SU-DHL-6 (cell line): Measurements from ENCODE around the gene SUGCT.

Experiments used
- H2AFZ ChIP-seq: fragments of 200-600 bp; sonication (generic); 2 replicates; pipeline ENCODE4 v1.6.1; 2014; ENCODE audit warnings: low read depth, mild to moderate bottlenecking, moderate library complexity, mixed read lengths, antibody characterized with exemption, low read length; ENCODE audit not compliant: severe bottlenecking
- H3F3A ChIP-seq: fragments of 200-600 bp; shearing (Covaris generic); 2 replicates; pipeline ENCODE4 v1.6.0; 2016; ENCODE audit warnings: antibody characterized with exemption, mild to moderate bottlenecking; ENCODE audit not compliant: insufficient read depth
- H3K27ac ChIP-seq: fragments of 200-600 bp; sonication (generic); 2 replicates; pipeline ENCODE4 v1.5.1; 2016; ENCODE audit warnings: low read depth, mild to moderate bottlenecking, low read length, moderate library complexity, mixed read lengths
- H3K27me3 ChIP-seq: fragments of 200-600 bp; sonication (generic), shearing (Covaris generic); 2 replicates; pipeline ENCODE4 v1.6.0; 2014; ENCODE audit warnings: mild to moderate bottlenecking, low read length
- H3K36me3 ChIP-seq: fragments of 200-600 bp; sonication (generic); 2 replicates; pipeline ENCODE4 v1.6.1; 2014; ENCODE audit warnings: mild to moderate bottlenecking, low read length, mixed read lengths
- H3K4me2 ChIP-seq: fragments of 300-600, 200-600 bp; shearing (Covaris generic), sonication (generic); 2 replicates; pipeline ENCODE4 v1.6.0; 2014; ENCODE audit warnings: low read length, low read depth, mild to moderate bottlenecking; ENCODE audit not compliant: poor library complexity, severe bottlenecking
- H3K4me3 ChIP-seq: fragments of 200-600 bp; sonication (generic); 2 replicates; pipeline ENCODE4 v1.5.1; 2014; ENCODE audit warnings: antibody characterized with exemption, low read length, mild to moderate bottlenecking, mixed read lengths; ENCODE audit not compliant: insufficient read depth, poor library complexity, severe bottlenecking
- H3K79me2 ChIP-seq: fragments of 200-600 bp; sonication (generic); 2 replicates; pipeline ENCODE4 v1.6.1; 2014; ENCODE audit warnings: mild to moderate bottlenecking, low read length, moderate library complexity; ENCODE audit not compliant: insufficient read depth
- H3K9ac ChIP-seq: fragments of 200-600 bp; sonication (generic); 2 replicates; pipeline ENCODE4 v1.7.0; 2014; ENCODE audit warnings: mild to moderate bottlenecking, low read length
- H3K9me2 ChIP-seq: fragments of 200-600 bp; sonication (generic); replicated peaks from 2 replicates; pipeline ENCODE4 v1.6.1; 2014; ENCODE audit warnings: low read length; ENCODE audit not compliant: insufficient read depth
- H3K9me3 ChIP-seq: fragments of 200-600 bp; sonication (generic); 2 replicates; pipeline ENCODE4 v1.6.1; 2014; ENCODE audit warnings: low read length, mixed read lengths; ENCODE audit not compliant: insufficient read depth
- H4K20me1 ChIP-seq: fragments of 200-600 bp; sonication (generic); 2 replicates; pipeline ENCODE4 v1.6.1; 2014; ENCODE audit warnings: low read depth, mild to moderate bottlenecking, antibody characterized with exemption, low read length, moderate library complexity, mixed read lengths
- EZH2phosphoT487 ChIP-seq: fragments of 200-600 bp; sonication (generic), shearing (Covaris generic); conservative IDR thresholded peaks from 2 replicates; pipeline ENCODE4 v1.6.1; 2018; ENCODE audit warnings: mild to moderate bottlenecking, antibody characterized with exemption, low read length, moderate library complexity, mixed read lengths
- TF ChIP-seq, protein P1 (sequence below): fragments of 200-600 bp; sonication (generic); IDR thresholded peaks from one replicate; pipeline ENCODE4 v1.5.1; 2017; ENCODE audit warnings: antibody characterized with exemption, mild to moderate bottlenecking, low read length, moderate library complexity; ENCODE audit not compliant: insufficient read depth, poor library complexity, severe bottlenecking

The SUGCT gene

GRCh38 chr7:40305229-40305628, 170.4 kb downstream of the SUGCT start:
- Histone ChIP-seq H3K4me2 (no peak overlapping the region), H3F3A (no peaks in the 10 kb centered on the region), H4K20me1 (no peaks in the 10 kb centered on the region), H3K27ac (no peak overlapping the region), H3K36me3 (no peaks in the 10 kb centered on the region), H3K9me3 (no peaks in the 10 kb centered on the region), H3K4me3 (no peak overlapping the region), H2AFZ (no peak overlapping the region), H3K9me2 (no peaks in the 10 kb centered on the region), H3K9ac (no peak overlapping the region), H3K79me2 (no peaks in the 10 kb centered on the region), H3K27me3 (no peaks in the 10 kb centered on the region)
- no peak for TF ChIP-seq EZH2phosphoT487
- TF ChIP-seq, protein P1, sequence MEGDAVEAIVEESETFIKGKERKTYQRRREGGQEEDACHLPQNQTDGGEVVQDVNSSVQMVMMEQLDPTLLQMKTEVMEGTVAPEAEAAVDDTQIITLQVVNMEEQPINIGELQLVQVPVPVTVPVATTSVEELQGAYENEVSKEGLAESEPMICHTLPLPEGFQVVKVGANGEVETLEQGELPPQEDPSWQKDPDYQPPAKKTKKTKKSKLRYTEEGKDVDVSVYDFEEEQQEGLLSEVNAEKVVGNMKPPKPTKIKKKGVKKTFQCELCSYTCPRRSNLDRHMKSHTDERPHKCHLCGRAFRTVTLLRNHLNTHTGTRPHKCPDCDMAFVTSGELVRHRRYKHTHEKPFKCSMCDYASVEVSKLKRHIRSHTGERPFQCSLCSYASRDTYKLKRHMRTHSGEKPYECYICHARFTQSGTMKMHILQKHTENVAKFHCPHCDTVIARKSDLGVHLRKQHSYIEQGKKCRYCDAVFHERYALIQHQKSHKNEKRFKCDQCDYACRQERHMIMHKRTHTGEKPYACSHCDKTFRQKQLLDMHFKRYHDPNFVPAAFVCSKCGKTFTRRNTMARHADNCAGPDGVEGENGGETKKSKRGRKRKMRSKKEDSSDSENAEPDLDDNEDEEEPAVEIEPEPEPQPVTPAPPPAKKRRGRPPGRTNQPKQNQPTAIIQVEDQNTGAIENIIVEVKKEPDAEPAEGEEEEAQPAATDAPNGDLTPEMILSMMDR, result no peak

- no peak overlapping the region for H3K4me3 ChIP-seq
- H3K27me3 ChIP-seq, result no peaks in the 10 kb centered on the region
- no peaks in the 10 kb centered on the region for H3F3A ChIP-seq
- H2AFZ ChIP-seq, result no peak overlapping the region
- H3K9me2 ChIP-seq, result no peaks in the 10 kb centered on the region
- H3K4me2 ChIP-seq, result no peak overlapping the region
- H4K20me1 ChIP-seq, result no peaks in the 10 kb centered on the region
- no peaks in the 10 kb centered on the region for H3K36me3 ChIP-seq
- H3K9ac ChIP-seq, result no peak overlapping the region
- H3K79me2 ChIP-seq, result no peaks in the 10 kb centered on the region
- no peaks in the 10 kb centered on the region for H3K9me3 ChIP-seq
- H3K27ac ChIP-seq, result no peak overlapping the region
- TF ChIP-seq EZH2phosphoT487, result no peak
- TF ChIP-seq, protein P1, result no peak
Measured at GRCh38 chr7:40306025-40306424, 171.2 kb downstream of the SUGCT start.

GRCh38 chr7:40306596-40306995, 171.8 kb downstream of the SUGCT start:
- TF ChIP-seq EZH2phosphoT487, result no peak
- TF ChIP-seq, protein P1, result no peak
- no peak overlapping the region for H3K4me2 ChIP-seq
- no peaks in the 10 kb centered on the region for H3K79me2 ChIP-seq
- H3K9me3 ChIP-seq, result no peaks in the 10 kb centered on the region
- no peak overlapping the region for H3K27ac ChIP-seq
- H3K36me3 ChIP-seq, result no peaks in the 10 kb centered on the region
- H3K9me2 ChIP-seq, result no peaks in the 10 kb centered on the region
- no peak overlapping the region for H2AFZ ChIP-seq
- no peaks in the 10 kb centered on the region for H3F3A ChIP-seq
- H3K4me3 ChIP-seq, result no peak overlapping the region
- H3K9ac ChIP-seq, result no peak overlapping the region
- H4K20me1 ChIP-seq, result no peaks in the 10 kb centered on the region
- H3K27me3 ChIP-seq, result no peaks in the 10 kb centered on the region
